Suprapubic skin (tissue), 4 donors: ENCODE measurements around the gene C2orf92. TPM values are rescaled to one million over a fixed set of nuclear protein-coding genes. Genes with fewer than 3 reads are reported as not detected.
A peak's percentile ranks its signal among the peaks of the same experiment; 100 is the strongest.

ENCODE experiments used
- DNase-seq, 2 donors: peaks; one replicate each; pipeline ENCODE4 v3.0.0-alpha.2; 2019; ENCODE audit warnings: low spot score in 2 of 2
- H3K27ac ChIP-seq: fragments of 200-600 bp; sonication (generic); one replicate; pipeline ENCODE4 v1.5.1; 2019
- H3K27me3 ChIP-seq: fragments of 200-600 bp; sonication (generic); one replicate; pipeline ENCODE4 v1.5.1; 2019
- H3K36me3 ChIP-seq: fragments of 200-600 bp; sonication (generic); one replicate; pipeline ENCODE4 v1.5.1; 2019
- H3K4me1 ChIP-seq: fragments of 200-600 bp; sonication (generic); one replicate; pipeline ENCODE4 v1.5.1; 2019
- H3K4me3 ChIP-seq: fragments of 200-600 bp; sonication (generic); one replicate; pipeline ENCODE4 v1.5.1; 2019; ENCODE audit warnings: mild to moderate bottlenecking
- H3K9me3 ChIP-seq: fragments of 200-600 bp; sonication (generic); one replicate; pipeline ENCODE4 v1.5.1; 2019
- EP300 ChIP-seq: sonication (generic); formaldehyde crosslinking; IDR thresholded peaks from one replicate; pipeline ENCODE4 v1.6.1; 2017; ENCODE audit warnings: antibody characterized with exemption
- POLR2A ChIP-seq, 2 donors: fragments of 450-650 bp; IDR thresholded peaks; one replicate each; pipeline ENCODE4 v1.6.1; 2017; ENCODE audit warnings: antibody characterized with exemption in 2 of 2, mild to moderate bottlenecking in 2 of 2, moderate library complexity in 2 of 2
- POLR2AphosphoS5 ChIP-seq, 3 donors: sonication (generic); formaldehyde crosslinking; IDR thresholded peaks; one replicate each; pipeline ENCODE4 v1.6.1; 2017; ENCODE audit warnings: antibody characterized with exemption in 3 of 3
- WGBS: methylation state at CpG from one replicate; pipeline ENCODE4 v1.1.5; 2018; 5-methylcytosine and 5-hydroxymethylcytosine counted together
- total RNA-seq, 4 donors: library from RNA; depleted of rRNA; stranded (reverse); fragments of >200 nt; gene quantifications; one replicate each; pipeline ENCODE4 v1.1.0, GENCODE V29; 2016
- TF ChIP-seq, protein P1 (sequence below), 2 donors: fragments of 200-600 bp in 1 of 2; fragments of 450-650 bp in 1 of 2; sonication (generic) in 1 of 2; IDR thresholded peaks; one replicate each; pipeline ENCODE4 v1.5.1; 2016 to 2019; ENCODE audit warnings: antibody characterized with exemption in 2 of 2, mild to moderate bottlenecking in 1 of 2, moderate library complexity in 1 of 2

C2orf92 gene
- total RNA-seq, 4 donors from 2014 or later = 4.5 to 45.7 (median 14.7) TPM

DNA sequence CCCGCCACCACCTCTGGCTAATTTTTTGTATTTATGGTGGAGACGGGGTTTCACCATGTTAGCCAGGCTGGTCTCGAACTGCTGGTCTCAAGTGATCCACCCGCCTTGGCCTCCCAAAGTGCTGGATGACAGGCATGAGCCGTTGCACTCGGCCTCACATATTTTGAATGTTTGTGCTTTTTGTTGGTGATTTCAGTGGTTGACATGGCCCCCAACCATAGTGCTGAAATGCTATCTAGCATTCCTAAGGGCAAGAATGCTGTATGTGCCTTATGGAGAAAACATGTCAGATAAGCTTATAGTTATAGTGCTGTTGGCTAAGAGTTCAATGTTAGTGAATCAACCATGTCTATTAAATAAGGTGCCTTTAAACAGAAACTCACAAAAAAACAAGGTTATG, 52.7 kb downstream of the C2orf92 start:
- Histone ChIP-seq H3K36me3 (no peaks in the 10 kb centered on the region), H3K4me3 (no peak overlapping the region), H3K27me3 (peaks cover 10% of the 10 kb centered on the region), H3K9me3 (no peaks in the 10 kb centered on the region), H3K4me1 (no peaks in the 10 kb centered on the region), H3K27ac (no peak overlapping the region)
- TF ChIP-seq, protein P1, sequence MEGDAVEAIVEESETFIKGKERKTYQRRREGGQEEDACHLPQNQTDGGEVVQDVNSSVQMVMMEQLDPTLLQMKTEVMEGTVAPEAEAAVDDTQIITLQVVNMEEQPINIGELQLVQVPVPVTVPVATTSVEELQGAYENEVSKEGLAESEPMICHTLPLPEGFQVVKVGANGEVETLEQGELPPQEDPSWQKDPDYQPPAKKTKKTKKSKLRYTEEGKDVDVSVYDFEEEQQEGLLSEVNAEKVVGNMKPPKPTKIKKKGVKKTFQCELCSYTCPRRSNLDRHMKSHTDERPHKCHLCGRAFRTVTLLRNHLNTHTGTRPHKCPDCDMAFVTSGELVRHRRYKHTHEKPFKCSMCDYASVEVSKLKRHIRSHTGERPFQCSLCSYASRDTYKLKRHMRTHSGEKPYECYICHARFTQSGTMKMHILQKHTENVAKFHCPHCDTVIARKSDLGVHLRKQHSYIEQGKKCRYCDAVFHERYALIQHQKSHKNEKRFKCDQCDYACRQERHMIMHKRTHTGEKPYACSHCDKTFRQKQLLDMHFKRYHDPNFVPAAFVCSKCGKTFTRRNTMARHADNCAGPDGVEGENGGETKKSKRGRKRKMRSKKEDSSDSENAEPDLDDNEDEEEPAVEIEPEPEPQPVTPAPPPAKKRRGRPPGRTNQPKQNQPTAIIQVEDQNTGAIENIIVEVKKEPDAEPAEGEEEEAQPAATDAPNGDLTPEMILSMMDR (IDR thresholded peaks at IDR 0.05) = no peak
- TF ChIP-seq POLR2A (IDR thresholded peaks at IDR 0.05) = no peak
- no peak for TF ChIP-seq POLR2AphosphoS5 (IDR thresholded peaks at IDR 0.05)
- TF ChIP-seq EP300 = no peak
- 92% methylated on average over 6 of the region's 6 CpGs for WGBS
- DNase-seq = no peak

DNA sequence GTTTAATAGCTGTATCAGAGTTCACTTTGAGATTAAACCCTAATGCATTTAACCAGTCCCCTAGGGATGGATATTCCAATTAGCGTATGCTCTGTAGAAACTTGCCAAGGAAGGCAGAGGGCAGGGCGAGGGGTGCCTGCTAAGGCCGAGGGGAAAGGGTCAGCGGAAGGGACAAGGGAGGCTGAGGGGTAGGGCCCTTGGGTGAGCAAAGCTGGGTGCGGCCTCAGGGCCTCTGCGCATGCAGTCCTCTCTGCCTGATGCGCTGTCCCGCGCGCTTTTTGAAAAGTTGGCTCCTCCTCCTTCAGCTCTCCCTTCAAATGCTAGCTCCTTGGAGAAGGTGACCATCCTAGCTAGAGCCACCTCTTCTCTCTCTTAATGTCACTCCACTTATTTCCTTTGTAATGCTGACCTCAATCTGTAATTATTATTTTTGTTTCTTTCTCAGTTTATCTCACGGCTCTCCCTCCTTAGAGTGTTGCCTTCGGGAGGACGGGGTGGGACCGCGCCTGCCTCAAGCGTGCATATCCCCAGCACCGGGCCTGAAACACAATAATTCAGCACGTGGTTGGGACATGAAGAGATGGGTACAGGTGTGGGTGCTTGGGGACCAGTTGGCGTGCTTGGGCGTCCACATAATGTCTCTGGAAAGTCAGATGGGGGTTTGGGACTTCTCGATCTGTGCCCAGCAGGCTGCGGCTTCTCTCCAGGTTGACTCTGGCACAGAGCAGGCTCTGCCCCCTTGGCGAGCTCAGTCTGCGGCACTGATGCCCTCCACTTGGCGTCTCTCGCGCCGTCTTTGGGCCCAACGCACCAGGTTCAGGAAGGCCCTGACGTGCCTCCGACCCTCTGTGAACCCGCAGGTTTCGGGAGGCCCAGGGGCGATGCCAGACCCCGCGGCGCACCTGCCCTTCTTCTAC, 53.9 kb downstream of the C2orf92 start:
- no peak overlapping the region for H3K4me3 ChIP-seq
- H3K36me3 ChIP-seq = no peaks in the 10 kb centered on the region
- H3K9me3 ChIP-seq = no peaks in the 10 kb centered on the region
- H3K4me1 ChIP-seq = peaks cover 6% of the 10 kb centered on the region
- DNase-seq = peak in 1 of 2 donors; percentile 28
- 83% methylated on average over 29 of the region's 37 CpGs for WGBS
- H3K27me3 ChIP-seq = peaks cover 10% of the 10 kb centered on the region
- no peak for TF ChIP-seq POLR2AphosphoS5 (IDR thresholded peaks at IDR 0.05)
- H3K27ac ChIP-seq = no peak overlapping the region

DNA sequence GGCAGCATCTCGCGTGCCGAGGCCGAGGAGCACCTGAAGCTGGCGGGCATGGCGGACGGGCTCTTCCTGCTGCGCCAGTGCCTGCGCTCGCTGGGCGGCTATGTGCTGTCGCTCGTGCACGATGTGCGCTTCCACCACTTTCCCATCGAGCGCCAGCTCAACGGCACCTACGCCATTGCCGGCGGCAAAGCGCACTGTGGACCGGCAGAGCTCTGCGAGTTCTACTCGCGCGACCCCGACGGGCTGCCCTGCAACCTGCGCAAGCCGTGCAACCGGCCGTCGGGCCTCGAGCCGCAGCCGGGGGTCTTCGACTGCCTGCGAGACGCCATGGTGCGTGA, 54.5 kb downstream of the C2orf92 start:
- TF ChIP-seq, protein P1 (IDR thresholded peaks at IDR 0.05) = no peak
- no peak for TF ChIP-seq EP300
- H3K4me3 ChIP-seq = no peak overlapping the region
- WGBS = 56% methylated on average over 17 of the region's 41 CpGs
- H3K9me3 ChIP-seq = no peaks in the 10 kb centered on the region
- H3K4me1 ChIP-seq = peaks cover 7% of the 10 kb centered on the region
- no peaks in the 10 kb centered on the region for H3K36me3 ChIP-seq
- no peak overlapping the region for H3K27ac ChIP-seq
- no peak for DNase-seq
- peaks cover 10% of the 10 kb centered on the region for H3K27me3 ChIP-seq

DNA sequence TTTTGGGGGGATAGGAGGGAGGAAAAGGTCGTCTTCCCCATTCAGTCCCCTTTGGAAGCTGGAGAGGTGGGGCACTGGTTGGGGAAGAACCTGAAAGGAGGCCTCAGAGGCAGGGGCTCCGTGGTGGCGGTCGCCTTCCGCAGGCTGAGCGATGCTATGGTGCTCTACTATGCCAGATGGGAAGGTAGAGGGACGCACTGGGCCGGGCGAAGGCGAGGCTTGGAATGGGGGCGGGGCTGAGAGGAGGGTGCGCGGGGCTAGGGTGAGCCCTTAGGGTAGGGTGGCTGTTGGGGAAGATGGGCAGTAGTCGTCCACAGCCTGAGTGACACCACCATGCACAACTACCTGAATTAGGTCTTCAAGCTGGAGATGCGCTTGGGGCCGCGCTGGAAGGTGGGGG, 55.0 kb downstream of the C2orf92 start:
- TF ChIP-seq EP300 = no peak
- TF ChIP-seq, protein P1 (IDR thresholded peaks at IDR 0.05) = no peak
- no peak for TF ChIP-seq POLR2AphosphoS5 (IDR thresholded peaks at IDR 0.05)
- no peak for TF ChIP-seq POLR2A (IDR thresholded peaks at IDR 0.05)
- H3K4me3 ChIP-seq = no peak overlapping the region
- DNase-seq = no peak
- H3K27ac ChIP-seq = no peak overlapping the region
- peaks cover 7% of the 10 kb centered on the region for H3K4me1 ChIP-seq
- no peaks in the 10 kb centered on the region for H3K36me3 ChIP-seq
- H3K9me3 ChIP-seq = no peaks in the 10 kb centered on the region
- 83% methylated on average over 17 of the region's 17 CpGs for WGBS
- H3K27me3 ChIP-seq = peaks cover 10% of the 10 kb centered on the region

DNA sequence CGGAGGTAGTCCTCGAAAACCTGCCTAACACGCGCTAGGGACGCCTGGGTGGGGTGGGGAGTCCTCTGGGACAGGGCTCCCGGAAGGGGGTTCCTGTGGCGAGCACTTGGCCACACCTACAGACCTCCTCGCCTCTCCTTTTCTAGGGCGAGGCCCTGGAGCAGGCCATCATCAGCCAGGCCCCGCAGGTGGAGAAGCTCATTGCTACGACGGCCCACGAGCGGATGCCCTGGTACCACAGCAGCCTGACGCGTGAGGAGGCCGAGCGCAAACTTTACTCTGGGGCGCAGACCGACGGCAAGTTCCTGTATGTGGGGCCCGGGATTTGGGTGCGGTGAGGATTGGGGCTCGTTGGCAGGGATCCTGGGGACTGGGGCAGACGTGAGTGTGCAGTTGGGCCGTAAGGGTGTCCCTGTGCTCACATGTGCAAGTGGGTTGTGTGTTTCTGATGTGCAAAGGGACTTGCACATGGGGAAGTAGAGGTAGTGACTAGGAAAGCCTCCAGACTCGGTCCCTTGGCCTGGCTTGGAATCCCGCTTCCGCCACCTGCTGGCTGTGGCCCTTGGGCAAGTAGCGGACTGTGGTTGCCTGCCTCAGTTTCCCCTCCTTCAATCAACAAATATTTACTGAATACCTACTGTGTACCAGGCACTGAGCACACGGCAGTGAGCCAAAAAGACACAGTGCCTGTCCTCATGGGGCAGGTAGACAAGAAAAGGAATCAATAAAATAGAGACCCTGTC, 55.6 kb downstream of the C2orf92 start:
- 92% methylated on average over 28 of the region's 31 CpGs for WGBS
- peaks cover 7% of the 10 kb centered on the region for H3K4me1 ChIP-seq
- H3K36me3 ChIP-seq = no peaks in the 10 kb centered on the region
- peak in 1 of 2 donors; percentile 69 for DNase-seq
- TF ChIP-seq POLR2AphosphoS5 (IDR thresholded peaks at IDR 0.05) = no peak
- peaks cover 10% of the 10 kb centered on the region for H3K27me3 ChIP-seq
- H3K4me3 ChIP-seq = no peak overlapping the region
- no peak overlapping the region for H3K27ac ChIP-seq
- no peaks in the 10 kb centered on the region for H3K9me3 ChIP-seq
